Astrocyte (in vitro differentiated cells and primary cell): ENCODE measurements around the gene MOSMO. TPM values are rescaled to one million over a fixed set of nuclear protein-coding genes. Genes with fewer than 3 reads are reported as not detected.

Source experiments
- DNase-seq: peaks from one replicate; pipeline ENCODE4 v3.0.0-alpha.2; 2010; ENCODE audit warnings: low read depth
- FAIRE-seq: peaks from 2 replicates; lab custom pipeline; 2011; peaks lifted over from hg19 to GRCh38; lab: Jason Lieb, UNC
- H2AFZ ChIP-seq: 2 replicates; pipeline ENCODE4 v1.6.0; 2012; ENCODE audit warnings: low read depth, low read length, inconsistent platforms
- H3K27ac ChIP-seq: 2 replicates; pipeline ENCODE4 v1.5.1; 2011; ENCODE audit warnings: low read depth, low read length, inconsistent platforms
- H3K27me3 ChIP-seq: 2 replicates; pipeline ENCODE4 v1.6.0; 2011; ENCODE audit warnings: low read length, inconsistent platforms; ENCODE audit not compliant: insufficient read depth
- H3K36me3 ChIP-seq: 2 replicates; pipeline ENCODE4 v1.5.1; 2011; ENCODE audit warnings: low read length, inconsistent platforms; ENCODE audit not compliant: insufficient read depth
- H3K4me1 ChIP-seq: 2 replicates; pipeline ENCODE4 v1.5.1; 2011; ENCODE audit warnings: low read length, inconsistent platforms; ENCODE audit not compliant: insufficient read depth
- H3K4me2 ChIP-seq: 2 replicates; pipeline ENCODE4 v1.6.0; 2012; ENCODE audit warnings: low read length, inconsistent platforms
- H3K4me3 ChIP-seq: 2 replicates; pipeline ENCODE4 v1.5.1; 2011; ENCODE audit warnings: low read depth, mild to moderate bottlenecking, low read length, inconsistent platforms; ENCODE audit not compliant: insufficient read depth
- H3K79me2 ChIP-seq: 2 replicates; pipeline ENCODE4 v1.6.0; 2012; ENCODE audit warnings: mild to moderate bottlenecking, low read length, inconsistent platforms; ENCODE audit not compliant: insufficient read depth
- H3K9ac ChIP-seq: 2 replicates; pipeline ENCODE4 v1.6.0; 2012; ENCODE audit warnings: mild to moderate bottlenecking, low read length, inconsistent platforms
- H3K9me3 ChIP-seq: 2 replicates; pipeline ENCODE4 v1.5.1; 2012; ENCODE audit warnings: low read depth, mild to moderate bottlenecking, low read length, inconsistent platforms; ENCODE audit not compliant: insufficient read depth
- H4K20me1 ChIP-seq: 2 replicates; pipeline ENCODE4 v1.6.0; 2012; ENCODE audit warnings: low read length, inconsistent platforms; ENCODE audit not compliant: insufficient read depth
- H3K27ac Mint-ChIP-seq: one replicate; pipeline ENCODE4 v1.8.0; 2021; ENCODE audit warnings: mild to moderate bottlenecking, mixed read lengths; ENCODE audit not compliant: unreplicated experiment
- H3K27me3 Mint-ChIP-seq: one replicate; pipeline ENCODE4 v1.8.0; 2021; ENCODE audit warnings: low read depth, mixed read lengths; ENCODE audit not compliant: unreplicated experiment
- H3K36me3 Mint-ChIP-seq: one replicate; pipeline ENCODE4 v1.8.0; 2021; ENCODE audit warnings: low read depth, mixed read lengths; ENCODE audit not compliant: unreplicated experiment
- H3K4me1 Mint-ChIP-seq: one replicate; pipeline ENCODE4 v1.8.0; 2021; ENCODE audit warnings: low read depth, mixed read lengths; ENCODE audit not compliant: unreplicated experiment
- H3K4me3 Mint-ChIP-seq: one replicate; pipeline ENCODE4 v1.8.0; 2021; ENCODE audit warnings: mild to moderate bottlenecking, moderate library complexity, mixed read lengths; ENCODE audit not compliant: unreplicated experiment
- H3K9me3 Mint-ChIP-seq: one replicate; pipeline ENCODE4 v1.8.0; 2021; ENCODE audit warnings: mild to moderate bottlenecking, mixed read lengths; ENCODE audit not compliant: unreplicated experiment
- EZH2 ChIP-seq: IDR thresholded peaks from 2 replicates; pipeline ENCODE4 v1.6.1; 2012; ENCODE audit warnings: mild to moderate bottlenecking, low read length, inconsistent platforms; ENCODE audit not compliant: insufficient read depth
- total RNA-seq: library from RNA; stranded (reverse); gene quantifications from 2 replicates; pipeline ENCODE4 v1.2.1, GENCODE V29; 2021
- TF ChIP-seq, protein P1 (sequence below): IDR thresholded peaks from 2 replicates; pipeline ENCODE4 v1.5.1; 2011; ENCODE audit warnings: low read depth, mild to moderate bottlenecking, inconsistent platforms, low read length, moderate library complexity; ENCODE audit not compliant: insufficient read depth

The MOSMO gene
- total RNA-seq, 1 donor from 2014 or later = 11.5 TPM

- no peaks in the 10 kb centered on the region for H3K4me1 Mint-ChIP-seq
- H3K36me3 Mint-ChIP-seq = no peaks in the 10 kb centered on the region
- no peak overlapping the region for H3K27ac ChIP-seq
- peaks cover 14% of the 10 kb centered on the region for H3K27me3 Mint-ChIP-seq
- TF ChIP-seq EZH2 = no peak
- TF ChIP-seq, protein P1, sequence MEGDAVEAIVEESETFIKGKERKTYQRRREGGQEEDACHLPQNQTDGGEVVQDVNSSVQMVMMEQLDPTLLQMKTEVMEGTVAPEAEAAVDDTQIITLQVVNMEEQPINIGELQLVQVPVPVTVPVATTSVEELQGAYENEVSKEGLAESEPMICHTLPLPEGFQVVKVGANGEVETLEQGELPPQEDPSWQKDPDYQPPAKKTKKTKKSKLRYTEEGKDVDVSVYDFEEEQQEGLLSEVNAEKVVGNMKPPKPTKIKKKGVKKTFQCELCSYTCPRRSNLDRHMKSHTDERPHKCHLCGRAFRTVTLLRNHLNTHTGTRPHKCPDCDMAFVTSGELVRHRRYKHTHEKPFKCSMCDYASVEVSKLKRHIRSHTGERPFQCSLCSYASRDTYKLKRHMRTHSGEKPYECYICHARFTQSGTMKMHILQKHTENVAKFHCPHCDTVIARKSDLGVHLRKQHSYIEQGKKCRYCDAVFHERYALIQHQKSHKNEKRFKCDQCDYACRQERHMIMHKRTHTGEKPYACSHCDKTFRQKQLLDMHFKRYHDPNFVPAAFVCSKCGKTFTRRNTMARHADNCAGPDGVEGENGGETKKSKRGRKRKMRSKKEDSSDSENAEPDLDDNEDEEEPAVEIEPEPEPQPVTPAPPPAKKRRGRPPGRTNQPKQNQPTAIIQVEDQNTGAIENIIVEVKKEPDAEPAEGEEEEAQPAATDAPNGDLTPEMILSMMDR = peak; percentile 75
- H4K20me1 ChIP-seq = no peaks in the 10 kb centered on the region
- peak overlapping the region; percentile 67 for H3K4me2 ChIP-seq
- H3K4me1 ChIP-seq = no peaks in the 10 kb centered on the region
- H3K79me2 ChIP-seq = no peaks in the 10 kb centered on the region
- peaks cover 1% of the 10 kb centered on the region for H3K27me3 ChIP-seq
- no peak for FAIRE-seq
- H3K4me3 Mint-ChIP-seq = peak overlapping the region; percentile 21
- H3K9ac ChIP-seq = no peak overlapping the region
- no peaks in the 10 kb centered on the region for H3K9me3 Mint-ChIP-seq
- H3K9me3 ChIP-seq = no peaks in the 10 kb centered on the region
- H3K4me3 ChIP-seq = no peak overlapping the region
- no peak overlapping the region for H3K27ac Mint-ChIP-seq
- peak; percentile 26 for DNase-seq
- no peak overlapping the region for H2AFZ ChIP-seq
- H3K36me3 ChIP-seq = no peaks in the 10 kb centered on the region
Observed at GRCh38 chr16:22098405-22099255, 90.7 kb downstream of the MOSMO start.

DNA sequence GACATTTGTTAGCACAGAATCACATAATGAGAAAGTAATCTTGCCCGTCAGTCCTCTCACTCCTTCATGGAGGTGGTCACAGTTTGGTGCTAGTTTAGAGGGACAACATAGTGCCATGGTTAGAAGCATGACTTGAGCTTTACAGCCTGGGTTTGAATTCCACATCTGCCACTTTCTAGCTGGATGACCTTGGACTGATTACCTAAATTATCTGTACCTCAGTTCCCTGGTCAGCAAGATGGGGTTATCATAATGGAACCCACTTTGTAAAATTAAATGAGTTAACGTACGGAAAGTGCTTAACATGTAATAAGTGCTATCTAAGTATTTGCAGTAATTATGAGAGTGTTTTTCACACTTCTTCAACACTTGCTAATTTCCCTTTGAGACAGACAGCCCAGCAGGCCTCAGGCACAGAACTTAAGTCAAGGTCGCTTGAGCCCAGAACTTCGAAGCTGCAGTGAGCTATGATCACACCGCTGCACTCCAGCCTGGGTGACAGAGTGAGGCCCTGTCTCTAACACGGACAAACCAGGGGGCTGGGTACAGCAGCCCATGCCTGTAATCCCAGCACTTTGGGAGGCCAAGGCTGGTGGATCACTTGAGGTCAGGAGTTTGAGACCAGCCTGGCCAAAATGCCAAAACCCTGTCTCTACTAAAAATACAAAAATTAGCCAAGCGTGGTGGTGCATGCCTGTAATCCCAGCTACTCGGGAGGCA is 91.5 kb downstream of the MOSMO start:
- TF ChIP-seq, protein P1 = no peak
- TF ChIP-seq EZH2 = no peak
- no peak overlapping the region for H3K27ac Mint-ChIP-seq
- DNase-seq = no peak
- H3K9ac ChIP-seq = no peak overlapping the region
- no peaks in the 10 kb centered on the region for H3K9me3 Mint-ChIP-seq
- no peaks in the 10 kb centered on the region for H3K27me3 ChIP-seq
- H3K4me1 Mint-ChIP-seq = no peaks in the 10 kb centered on the region
- no peak overlapping the region for H3K4me2 ChIP-seq
- H3K4me1 ChIP-seq = no peaks in the 10 kb centered on the region
- no peak overlapping the region for H3K4me3 ChIP-seq
- H3K36me3 ChIP-seq = no peaks in the 10 kb centered on the region
- H3K27ac ChIP-seq = no peak overlapping the region
- peaks cover 14% of the 10 kb centered on the region for H3K27me3 Mint-ChIP-seq
- H3K36me3 Mint-ChIP-seq = no peaks in the 10 kb centered on the region
- H3K9me3 ChIP-seq = no peaks in the 10 kb centered on the region
- FAIRE-seq = no peak
- H2AFZ ChIP-seq = no peak overlapping the region
- no peaks in the 10 kb centered on the region for H3K79me2 ChIP-seq
- H3K4me3 Mint-ChIP-seq = no peak overlapping the region
- H4K20me1 ChIP-seq = no peaks in the 10 kb centered on the region
